Heart left ventricle (tissue), 13 donors: ENCODE measurements around the gene CGB8.

Experiments
- CTCF ChIP-seq, 12 donors: fragments of 200-600 bp; sonication (generic) in 4 of 12; IDR thresholded peaks; one replicate each; pipeline versions ENCODE4 v1.5.0 to v1.8.0; 2018 to 2022; ENCODE audit warnings: antibody characterized with exemption in 12 of 12, mild to moderate bottlenecking in 5 of 12
- POLR2A ChIP-seq, 2 donors: fragments of 450-650 bp; IDR thresholded peaks; one replicate each; pipeline ENCODE4 v1.6.1; 2017; ENCODE audit warnings: antibody characterized with exemption in 2 of 2, mild to moderate bottlenecking in 2 of 2, moderate library complexity in 2 of 2
- donor health status: ischemic (EF 13 %, LVEDD 7.1; RV severe dilation, severe dysfunction).
- donor health status: DM: no; HTN: yes; CAD: no.
- donor health status: DM: no; HTN: no; CAD: no.
- donor health status: ischemic (EF 25% LVEDD 6.9; RV normal size, moderate dysfunction).
- donor health status: ischemic (EF 25% LVEDD 5.7; RV mildly dilated, moderate dysfunction).
- donor health status: ischemic (EF 35%, LVEDD 5.7; RV mildly dilated, moderate dysfunction).
- donor health status: nonischemic (EF 11% LVEDD 7.7; RV severe dilation, severe dysfunction).
- donor health status: DM: yes; HTN: yes; CAD: no.
- donor health status: PGD.
- donor health status: ischemic (EF 29% LVEDD 5.4; RV normal size, mild dysfunction).
- donor health status: nonischemic (EF 23%, LVEDD 6.1; RV moderate dilation, normal function).

GRCh38 chr19:49020931-49021895 lies 27.7 kb downstream of the CGB8 start:
- TF ChIP-seq POLR2A (IDR thresholded peaks at IDR 0.05): no peak
- TF ChIP-seq CTCF (IDR thresholded peaks at IDR 0.05): no peak
